Heart right ventricle (tissue), 16 donors: ENCODE data around the gene PPIL6. TPM values are rescaled to one million over a fixed set of nuclear protein-coding genes. Genes with fewer than 3 reads are reported as not detected.

Experiments used
- ATAC-seq, 8 donors: fragments of 200-7000 bp; cut with Tn5 transposase; one replicate each; pipeline ENCODE4 v1.9.1; 2020; ENCODE audit warnings: mild to moderate bottlenecking in 8 of 8, moderate library complexity in 8 of 8, moderate number of reproducible peaks in 1 of 8
- DNase-seq, 2 donors: peaks; one replicate each; pipeline ENCODE4 v3.0.0-alpha.2; 2020
- H3K27ac ChIP-seq, 10 donors: fragments of 200-600 bp; sonication (generic) in 2 of 10; one replicate each; pipeline versions ENCODE4 v1.5.0 to v1.8.0; 2020 to 2022; ENCODE audit warnings: mild to moderate bottlenecking in 3 of 10
- H3K27me3 ChIP-seq, 7 donors: fragments of 200-600 bp; one replicate each; pipeline ENCODE4 v1.8.0; 2021 to 2022; ENCODE audit warnings: mild to moderate bottlenecking in 2 of 7
- H3K36me3 ChIP-seq, 9 donors: fragments of 200-600 bp; sonication (generic) in 1 of 9; one replicate each; pipeline versions ENCODE4 v1.5.0 to v1.8.0; 2020 to 2022; ENCODE audit warnings: mild to moderate bottlenecking in 2 of 9
- H3K4me1 ChIP-seq, 9 donors: fragments of 200-600 bp; sonication (generic) in 1 of 9; one replicate each; pipeline versions ENCODE4 v1.5.0 to v1.8.0; 2020 to 2022; ENCODE audit warnings: mild to moderate bottlenecking in 4 of 9
- H3K4me3 ChIP-seq, 10 donors: fragments of 200-600 bp; sonication (generic) in 2 of 10; one replicate each; pipeline versions ENCODE4 v1.5.0 to v1.8.0; 2020 to 2022; ENCODE audit warnings: mild to moderate bottlenecking in 7 of 10, moderate library complexity in 2 of 10
- H3K9me3 ChIP-seq, 11 donors: fragments of 200-600 bp in 10 of 11; sonication (generic) in 2 of 11; one replicate each; pipeline versions ENCODE4 v1.5.0 to v1.8.0; 2013 to 2022; ENCODE audit warnings: mild to moderate bottlenecking in 2 of 11, control low read depth in 1 of 11, moderate library complexity in 1 of 11
- WGBS, 2 donors: extraction: QIAGEN DNeasy Blood & Tissue Kit; methylation state at CpG; one replicate each; pipeline ENCODE4 v1.1.7; 2013; ENCODE audit warnings: inconsistent platforms in 1 of 2; 5-methylcytosine and 5-hydroxymethylcytosine counted together
- intact Hi-C, 10 donors: fragments of 100-400 bp; cut with DNase I; formaldehyde crosslinking; loops; one replicate each; pipeline versions ENCODE4 v1.11.1 to v1.14.2; 2022
- polyA plus RNA-seq, 2 donors: library from polyadenylated mRNA; stranded (reverse); fragments of 200-250 nt; gene quantifications; one replicate each; pipeline ENCODE4 v1.2.3, GENCODE V29; 2013
- total RNA-seq, 10 donors: library from RNA; stranded (reverse); fragmentation: NEBNext Ultra II Directional in 3 of 10; extraction: Animal tissue kit (Norgen Biotek cat#: 25700) in 3 of 10; gene quantifications; one replicate each; pipeline versions ENCODE4 v1.2.1 to v1.2.4, GENCODE V29; 2021 to 2023
- TF ChIP-seq, protein P1 (sequence below), 9 donors: fragments of 200-600 bp; sonication (generic) in 2 of 9; IDR thresholded peaks; one replicate each; pipeline versions ENCODE4 v1.5.0 to v1.8.0; 2021 to 2022; ENCODE audit warnings: antibody characterized with exemption in 9 of 9, mild to moderate bottlenecking in 5 of 9, moderate library complexity in 1 of 9
- donor health status: Arrhythmogenic right ventricular cardiomyopathy.
- donor health status: ischemic (EF 13 %, LVEDD 7.1; RV severe dilation, severe dysfunction).
- donor health status: healthy with polysubstance abuse.
- donor health status: DM: no; HTN: yes; CAD: no.
- donor health status: DM: no; HTN: no; CAD: no.
- donor health status: ischemic (EF 25% LVEDD 6.9; RV normal size, moderate dysfunction).
- donor health status: ischemic (EF 25% LVEDD 5.7; RV mildly dilated, moderate dysfunction).
- donor health status: healthy.
- donor health status: DM: yes; HTN: yes; CAD: no.
- donor health status: Ischemic cardiomyopathy.
- donor health status: ischemic (EF 35%, LVEDD 5.7; RV mildly dilated, moderate dysfunction).
- donor health status: nonischemic (EF 11% LVEDD 7.7; RV severe dilation, severe dysfunction).
- donor health status: DM: yes; HTN: yes; CAD: no.
- donor health status: PGD.
- donor health status: ischemic (EF 29% LVEDD 5.4; RV normal size, mild dysfunction).
- donor health status: nonischemic (EF 23%, LVEDD 6.1; RV moderate dilation, normal function).

The PPIL6 gene
- total and polyA plus RNA-seq, 12 donors: 0.44 to 5.2 (median 2.6) TPM

DNA sequence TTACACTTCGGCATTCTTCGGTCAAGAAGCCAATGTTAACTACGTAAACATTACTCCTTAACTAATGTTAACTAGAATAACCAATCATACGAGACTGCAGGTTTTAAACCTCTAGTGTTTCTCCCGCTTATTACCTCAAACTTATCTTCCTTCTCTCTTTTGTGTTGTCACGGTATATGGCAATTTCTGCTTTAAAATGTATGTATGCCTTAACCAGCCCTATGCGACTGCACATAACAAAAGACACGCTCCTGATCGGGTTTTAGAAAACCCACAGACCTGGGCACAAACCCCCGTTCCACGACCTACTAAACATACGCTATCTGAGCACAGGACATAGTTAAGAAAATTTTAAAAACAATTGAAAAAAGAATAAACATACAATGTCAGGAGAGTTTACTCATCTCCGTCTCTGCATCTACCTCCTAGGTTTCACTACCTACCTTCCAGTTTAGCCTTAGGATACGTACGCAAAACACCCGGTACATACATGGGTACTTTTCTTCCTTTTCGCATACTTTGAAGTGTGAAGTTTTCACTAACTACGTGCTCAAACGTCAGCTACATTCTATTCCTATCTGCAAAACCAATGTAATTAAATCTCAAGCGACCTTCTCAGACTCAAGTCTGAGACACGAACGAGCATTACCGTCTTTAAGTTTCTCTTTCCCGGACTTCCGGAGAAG, 59.2 kb downstream of the PPIL6 start:
- 1% methylated on average over 25 of the region's 25 CpGs for WGBS, 2 donors
- TF ChIP-seq, protein P1, sequence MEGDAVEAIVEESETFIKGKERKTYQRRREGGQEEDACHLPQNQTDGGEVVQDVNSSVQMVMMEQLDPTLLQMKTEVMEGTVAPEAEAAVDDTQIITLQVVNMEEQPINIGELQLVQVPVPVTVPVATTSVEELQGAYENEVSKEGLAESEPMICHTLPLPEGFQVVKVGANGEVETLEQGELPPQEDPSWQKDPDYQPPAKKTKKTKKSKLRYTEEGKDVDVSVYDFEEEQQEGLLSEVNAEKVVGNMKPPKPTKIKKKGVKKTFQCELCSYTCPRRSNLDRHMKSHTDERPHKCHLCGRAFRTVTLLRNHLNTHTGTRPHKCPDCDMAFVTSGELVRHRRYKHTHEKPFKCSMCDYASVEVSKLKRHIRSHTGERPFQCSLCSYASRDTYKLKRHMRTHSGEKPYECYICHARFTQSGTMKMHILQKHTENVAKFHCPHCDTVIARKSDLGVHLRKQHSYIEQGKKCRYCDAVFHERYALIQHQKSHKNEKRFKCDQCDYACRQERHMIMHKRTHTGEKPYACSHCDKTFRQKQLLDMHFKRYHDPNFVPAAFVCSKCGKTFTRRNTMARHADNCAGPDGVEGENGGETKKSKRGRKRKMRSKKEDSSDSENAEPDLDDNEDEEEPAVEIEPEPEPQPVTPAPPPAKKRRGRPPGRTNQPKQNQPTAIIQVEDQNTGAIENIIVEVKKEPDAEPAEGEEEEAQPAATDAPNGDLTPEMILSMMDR (IDR thresholded peaks at IDR 0.05): no peak
- peaks cover 0 to 32% (median 3%) of the 10 kb centered on the region in 9 donors for H3K36me3 ChIP-seq
- DNase-seq (no peak), ATAC-seq (no peak)
- H3K27me3 ChIP-seq: no peaks in the 10 kb centered on the region
- H3K9me3 ChIP-seq: no peaks in the 10 kb centered on the region
- H3K4me1 ChIP-seq: peaks cover 0 to 65% (median 47%) of the 10 kb centered on the region in 9 donors
- intact Hi-C loops: loop anchor here (5.0 to 10.0 kb wide), 15 partner anchors 54 to 826 kb away; partner anchors contain the start of genes SESN1 (in 3 of the 10), AK9 (in 2 of the 10), CEP57L1 (in 2 of the 10) and FIG4 (in 2 of the 10)
- peak overlapping the region; percentile 75 to 96 (median 86) for H3K4me3 ChIP-seq
- H3K27ac ChIP-seq: peak overlapping the region; percentile 96 to 100 (median 99)

DNA sequence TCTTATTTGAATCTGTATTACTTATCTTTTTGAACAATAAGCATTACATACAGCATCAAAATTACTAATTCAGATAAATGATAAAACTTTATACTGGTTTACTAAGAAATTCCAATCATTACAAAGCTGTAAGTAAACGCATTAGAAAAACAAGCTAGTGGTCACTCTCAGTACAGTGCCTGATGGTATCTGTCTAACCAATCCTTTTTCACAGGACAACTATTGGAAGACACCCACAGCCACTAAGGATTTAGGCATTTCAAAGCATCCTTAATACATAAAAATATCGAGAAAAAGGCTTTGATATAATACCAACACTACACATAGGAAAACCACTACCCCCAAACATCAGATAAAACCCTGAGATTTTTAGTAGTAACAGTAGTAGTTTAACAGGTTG, 60.7 kb downstream of the PPIL6 start:
- Histone ChIP-seq H3K27ac (peak overlapping the region in 1 of 10 donors; percentile 100), H3K27me3 (no peaks in the 10 kb centered on the region), H3K9me3 (no peaks in the 10 kb centered on the region), H3K4me1 (peaks cover 0 to 64% (median 48%) of the 10 kb centered on the region in 9 donors), H3K36me3 (peaks cover 0 to 47% (median 16%) of the 10 kb centered on the region in 9 donors), H3K4me3 (peak overlapping the region in 9 of 10 donors; percentile 75 to 96 (median 85))
- no peak for ATAC-seq
- intact Hi-C loops: loop anchor here (5.0 to 10.0 kb wide), 16 partner anchors 55 to 825 kb away; partner anchors contain the start of genes SESN1 (in 3 of the 10), AK9 (in 2 of the 10), CEP57L1 (in 2 of the 10) and FIG4 (in 2 of the 10)
- no peak for DNase-seq
- WGBS, 2 donors: 47 to 49% methylated on average over 2 of the region's 2 CpGs
- TF ChIP-seq, protein P1 (IDR thresholded peaks at IDR 0.05): no peak

DNA sequence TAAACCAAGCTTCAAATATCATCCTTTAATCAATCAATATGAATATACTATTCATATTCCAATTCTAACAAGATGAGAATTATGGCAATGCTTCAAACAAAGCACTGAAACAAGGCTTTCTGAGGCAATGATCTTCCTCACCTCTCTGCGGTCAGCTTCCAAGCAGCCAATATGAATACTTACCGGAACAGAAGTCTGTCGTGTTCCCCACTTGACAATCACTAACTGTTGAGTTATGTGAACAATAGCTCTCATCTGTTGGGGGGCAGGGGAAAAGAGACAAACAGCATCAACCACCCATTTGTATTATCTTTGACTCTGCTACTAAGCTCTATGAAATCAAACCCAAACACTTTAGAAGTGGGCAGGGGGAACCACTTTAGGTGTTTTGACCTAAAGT, 62.7 kb downstream of the PPIL6 start:
- Histone ChIP-seq H3K4me1 (peaks cover 0 to 70% (median 41%) of the 10 kb centered on the region in 9 donors), H3K36me3 (peaks cover 0 to 67% (median 20%) of the 10 kb centered on the region in 9 donors)
- 70 to 78% methylated on average over 3 of the region's 3 CpGs for WGBS, 2 donors

DNA sequence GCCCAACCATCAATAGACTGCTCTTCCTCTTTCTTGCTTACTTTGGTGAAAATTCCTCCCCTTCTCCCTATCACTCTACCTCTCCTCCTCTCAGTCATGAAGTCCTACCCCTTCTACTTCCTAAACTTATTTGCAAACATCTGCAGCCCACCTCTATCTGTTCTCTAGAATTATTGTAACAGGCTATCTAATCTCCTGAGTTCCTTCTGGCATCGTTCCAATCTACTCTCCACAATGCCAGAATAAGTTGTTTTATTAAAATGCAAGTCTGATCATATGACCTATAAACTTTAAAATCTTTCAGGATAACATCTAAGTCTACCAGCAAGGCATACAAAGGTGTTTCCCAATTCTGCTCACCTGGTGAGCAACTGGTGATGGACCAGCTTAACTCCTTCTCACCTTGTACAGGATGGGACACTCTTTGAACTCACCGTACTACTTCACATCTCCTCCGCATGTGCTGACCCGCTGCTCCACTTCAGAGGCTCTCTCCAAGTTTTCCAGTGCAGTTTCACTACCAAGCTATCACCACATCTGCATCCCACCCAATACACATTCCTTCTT, 66.0 kb downstream of the PPIL6 start:
- DNase-seq: no peak
- Histone ChIP-seq H3K27me3 (no peaks in the 10 kb centered on the region), H3K9me3 (no peaks in the 10 kb centered on the region), H3K4me3 (no peak overlapping the region), H3K36me3 (peaks cover 0 to 100% (median 28%) of the 10 kb centered on the region in 9 donors), H3K4me1 (peaks cover 0 to 74% (median 42%) of the 10 kb centered on the region in 9 donors), H3K27ac (peak overlapping the region in 1 of 10 donors; percentile 51)
- intact Hi-C loops: loop anchor here in 1 of 10 donors (10.0 kb wide), 1 partner anchor 370 kb away; no protein-coding TSS in a partner anchor
- TF ChIP-seq, protein P1 (IDR thresholded peaks at IDR 0.05): no peak
- ATAC-seq: no peak
- 75 to 91% methylated on average over 4 of the region's 4 CpGs for WGBS, 2 donors

More for the DNA sequence above, 62.7 kb downstream of the PPIL6 start:
- no peak overlapping the region for H3K27ac ChIP-seq
- TF ChIP-seq, protein P1 (IDR thresholded peaks at IDR 0.05): no peak
- intact Hi-C loops: loop anchor here in 1 of 10 donors (10.0 kb wide), 1 partner anchor 373 kb away; no protein-coding TSS in a partner anchor
- no peaks in the 10 kb centered on the region for H3K9me3 ChIP-seq
- no peaks in the 10 kb centered on the region for H3K27me3 ChIP-seq
- DNase-seq (no peak), ATAC-seq (no peak)
- H3K4me3 ChIP-seq: no peak overlapping the region
